Glutamatergic neuron (in vitro differentiated cells): ENCODE data around the gene ZMIZ1. TPM values are rescaled to one million over a fixed set of nuclear protein-coding genes. Genes with fewer than 3 reads are reported as not detected.

Source experiments
- DNase-seq: peaks from one replicate; pipeline ENCODE4 v3.0.0; 2022
- H3K27ac Mint-ChIP-seq: one replicate; pipeline ENCODE4 v1.8.0; 2020; ENCODE audit warnings: mild to moderate bottlenecking, mixed read lengths, inconsistent platforms; ENCODE audit not compliant: unreplicated experiment
- H3K27me3 Mint-ChIP-seq: one replicate; pipeline ENCODE4 v1.8.0; 2020; ENCODE audit warnings: mild to moderate bottlenecking, moderate library complexity, mixed read lengths, inconsistent platforms; ENCODE audit not compliant: unreplicated experiment
- H3K36me3 Mint-ChIP-seq: one replicate; pipeline ENCODE4 v1.8.0; 2020; ENCODE audit warnings: mild to moderate bottlenecking, mixed read lengths, inconsistent platforms; ENCODE audit not compliant: unreplicated experiment
- H3K4me1 Mint-ChIP-seq: one replicate; pipeline ENCODE4 v1.8.0; 2020; ENCODE audit warnings: mild to moderate bottlenecking, low read depth, mixed read lengths, inconsistent platforms; ENCODE audit not compliant: unreplicated experiment
- H3K4me3 Mint-ChIP-seq: one replicate; pipeline ENCODE4 v1.8.0; 2020; ENCODE audit warnings: mild to moderate bottlenecking, mixed read lengths, inconsistent platforms; ENCODE audit not compliant: unreplicated experiment
- H3K9me3 Mint-ChIP-seq: one replicate; pipeline ENCODE4 v1.8.0; 2020; ENCODE audit warnings: mild to moderate bottlenecking, moderate library complexity, mixed read lengths, inconsistent platforms; ENCODE audit not compliant: unreplicated experiment
- CTCF ChIP-seq: fragments of 200-600 bp; sonication (generic); IDR thresholded peaks from one replicate; pipeline ENCODE4 v1.5.0; 2021; ENCODE audit not compliant: partially characterized antibody, unreplicated experiment
- total RNA-seq: library from RNA; stranded (reverse); fragmentation: NEBNext Ultra II Directional; extraction: Animal tissue kit (Norgen Biotek cat#: 25700); gene quantifications from one replicate; pipeline ENCODE4 v1.2.1, GENCODE V29; 2021; ENCODE audit not compliant: unreplicated experiment

Gene ZMIZ1
- total RNA-seq, 1 donor from 2014 or later = 230 TPM

- Mint-ChIP-seq H3K27ac (peak overlapping the region; percentile 98), H3K4me1 (peaks cover 63% of the 10 kb centered on the region)
- TF ChIP-seq CTCF = no peak
Observed at GRCh38 chr10:79100771-79101170, 32.0 kb downstream of the ZMIZ1 start.

GRCh38 chr10:79101560-79102497, 33.1 kb downstream of the ZMIZ1 start:
- peaks cover 57% of the 10 kb centered on the region for H3K4me1 Mint-ChIP-seq
- no peak for TF ChIP-seq CTCF

More at GRCh38 chr10:79100771-79101170, 32.0 kb downstream of the ZMIZ1 start:
- no peak for DNase-seq
- no peaks in the 10 kb centered on the region for H3K36me3 Mint-ChIP-seq
- peak overlapping the region; percentile 72 for H3K4me3 Mint-ChIP-seq
- H3K9me3 Mint-ChIP-seq = peaks cover 27% of the 10 kb centered on the region
- H3K27me3 Mint-ChIP-seq = peaks cover 37% of the 10 kb centered on the region

GRCh38 chr10:79102498-79102874, 33.7 kb downstream of the ZMIZ1 start:
- H3K36me3 Mint-ChIP-seq = no peaks in the 10 kb centered on the region

More at GRCh38 chr10:79101560-79102497, 33.1 kb downstream of the ZMIZ1 start:
- peak overlapping the region; percentile 72 for H3K4me3 Mint-ChIP-seq
- peaks cover 29% of the 10 kb centered on the region for H3K27me3 Mint-ChIP-seq
- peaks cover 22% of the 10 kb centered on the region for H3K9me3 Mint-ChIP-seq
- H3K36me3 Mint-ChIP-seq = no peaks in the 10 kb centered on the region
- peak; percentile 70 for DNase-seq
- peak overlapping the region; percentile 98 for H3K27ac Mint-ChIP-seq

GRCh38 chr10:79103129-79103528, 34.4 kb downstream of the ZMIZ1 start:
- H3K27ac Mint-ChIP-seq = peak overlapping the region; percentile 98
- H3K4me1 Mint-ChIP-seq = peaks cover 58% of the 10 kb centered on the region
- H3K4me3 Mint-ChIP-seq = no peak overlapping the region
- no peak for TF ChIP-seq CTCF
- H3K36me3 Mint-ChIP-seq = no peaks in the 10 kb centered on the region
- peaks cover 27% of the 10 kb centered on the region for H3K27me3 Mint-ChIP-seq
- DNase-seq = no peak
- peaks cover 24% of the 10 kb centered on the region for H3K9me3 Mint-ChIP-seq

More at GRCh38 chr10:79102498-79102874, 33.7 kb downstream of the ZMIZ1 start:
- no peak for TF ChIP-seq CTCF
- Mint-ChIP-seq H3K4me1 (peaks cover 57% of the 10 kb centered on the region), H3K27ac (peak overlapping the region; percentile 98), H3K4me3 (no peak overlapping the region), H3K9me3 (peaks cover 22% of the 10 kb centered on the region), H3K27me3 (peaks cover 29% of the 10 kb centered on the region)
- DNase-seq = no peak

- Mint-ChIP-seq H3K27ac (no peak overlapping the region), H3K4me3 (no peak overlapping the region), H3K27me3 (peaks cover 27% of the 10 kb centered on the region), H3K36me3 (no peaks in the 10 kb centered on the region), H3K4me1 (peaks cover 59% of the 10 kb centered on the region), H3K9me3 (peaks cover 25% of the 10 kb centered on the region)
- TF ChIP-seq CTCF = no peak
- no peak for DNase-seq
Observed at GRCh38 chr10:79103585-79103984, 34.8 kb downstream of the ZMIZ1 start.
